GM12892 (cell line): ENCODE data around the gene APBA2.

Source experiments
- POLR2A ChIP-seq: IDR thresholded peaks from 2 replicates; pipeline ENCODE4 v1.6.1; 2011; ENCODE audit warnings: low read depth, low read length, control low read depth
- POLR2AphosphoS5 ChIP-seq: IDR thresholded peaks from 2 replicates; pipeline ENCODE4 v1.6.1; 2011; ENCODE audit warnings: low read depth, low read length, control low read depth

GRCh38 chr15:28929200-28929599 lies 43.4 kb downstream of the APBA2 start:
- no peak for TF ChIP-seq POLR2A
- TF ChIP-seq POLR2AphosphoS5: no peak
